ENCODE results near the gene AGTPBP1.

The AGTPBP1 gene

DNA sequence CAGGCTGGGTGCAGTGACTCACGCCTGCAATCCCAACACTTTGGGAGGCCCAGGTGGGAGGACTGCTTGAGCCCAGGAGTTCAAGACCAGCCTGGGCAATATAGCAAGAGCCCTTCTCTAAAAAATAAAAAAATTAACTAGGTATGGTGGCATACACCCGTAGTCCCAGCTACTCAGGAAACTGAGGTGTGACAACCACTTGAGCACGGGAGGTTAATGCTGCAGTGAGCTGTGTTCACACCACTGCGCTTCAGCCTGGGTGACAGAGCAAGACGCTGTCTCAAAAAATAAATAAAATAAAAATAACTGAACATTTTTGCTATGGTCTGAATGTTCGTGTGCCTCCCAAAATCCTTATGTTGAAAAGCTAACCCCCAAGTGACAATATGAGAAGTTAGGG, 24.5 kb downstream of the AGTPBP1 start:
- Histone ChIP-seq H3K9ac (no peak overlapping the region), H3K27ac (no peak overlapping the region)

DNA sequence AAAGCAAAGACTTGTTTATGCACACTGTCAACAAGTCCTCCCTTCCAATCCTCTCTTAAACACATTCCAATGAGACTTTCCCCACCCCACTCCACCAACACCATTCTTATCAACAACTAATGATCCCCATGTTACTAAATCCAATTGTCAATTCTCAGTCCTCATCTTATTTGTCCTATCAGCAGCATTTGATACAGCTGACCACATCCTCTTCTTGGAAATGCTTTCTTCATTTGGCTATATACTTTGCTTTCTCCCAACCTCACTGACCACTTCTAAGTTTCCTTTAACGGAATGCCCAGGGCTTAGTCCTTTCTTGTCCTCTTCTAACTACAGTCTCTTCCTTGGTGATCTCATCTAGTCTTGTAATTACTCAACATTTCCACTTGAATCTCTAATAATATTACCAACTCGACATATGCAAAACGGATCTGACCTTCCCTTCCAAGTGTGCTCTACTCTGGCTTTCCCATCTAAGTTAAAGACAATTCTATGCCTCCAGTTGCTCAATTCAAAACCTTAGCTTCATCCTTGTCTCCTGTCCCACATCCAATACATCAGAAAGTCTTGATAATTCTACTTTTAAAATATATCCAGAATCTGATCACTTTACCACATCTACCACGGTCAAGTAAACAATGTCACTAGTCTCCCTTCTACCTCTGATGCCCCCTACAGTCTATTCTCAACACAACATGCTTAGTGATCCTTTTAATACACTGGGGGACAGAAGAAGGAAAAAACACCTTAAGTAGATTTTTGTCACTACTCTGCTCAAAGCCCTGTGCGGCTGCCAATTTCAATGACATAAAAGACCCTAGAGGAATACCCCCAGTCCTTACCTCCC, 25.5 kb downstream of the AGTPBP1 start:
- H3K9me3 ChIP-seq (ENCODE audit: control insufficient read depth, low read length), result no peaks in the 10 kb centered on the region
- TF ChIP-seq, protein P1, sequence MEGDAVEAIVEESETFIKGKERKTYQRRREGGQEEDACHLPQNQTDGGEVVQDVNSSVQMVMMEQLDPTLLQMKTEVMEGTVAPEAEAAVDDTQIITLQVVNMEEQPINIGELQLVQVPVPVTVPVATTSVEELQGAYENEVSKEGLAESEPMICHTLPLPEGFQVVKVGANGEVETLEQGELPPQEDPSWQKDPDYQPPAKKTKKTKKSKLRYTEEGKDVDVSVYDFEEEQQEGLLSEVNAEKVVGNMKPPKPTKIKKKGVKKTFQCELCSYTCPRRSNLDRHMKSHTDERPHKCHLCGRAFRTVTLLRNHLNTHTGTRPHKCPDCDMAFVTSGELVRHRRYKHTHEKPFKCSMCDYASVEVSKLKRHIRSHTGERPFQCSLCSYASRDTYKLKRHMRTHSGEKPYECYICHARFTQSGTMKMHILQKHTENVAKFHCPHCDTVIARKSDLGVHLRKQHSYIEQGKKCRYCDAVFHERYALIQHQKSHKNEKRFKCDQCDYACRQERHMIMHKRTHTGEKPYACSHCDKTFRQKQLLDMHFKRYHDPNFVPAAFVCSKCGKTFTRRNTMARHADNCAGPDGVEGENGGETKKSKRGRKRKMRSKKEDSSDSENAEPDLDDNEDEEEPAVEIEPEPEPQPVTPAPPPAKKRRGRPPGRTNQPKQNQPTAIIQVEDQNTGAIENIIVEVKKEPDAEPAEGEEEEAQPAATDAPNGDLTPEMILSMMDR (IDR thresholded peaks at IDR 0.05), result no peak
- no peaks in the 10 kb centered on the region for H3K27me3 ChIP-seq (ENCODE audit: control insufficient read depth, insufficient read depth, low read length)

More for the DNA sequence above, 24.5 kb downstream of the AGTPBP1 start:
- Histone ChIP-seq H3K9me3 (ENCODE audit: control insufficient read depth, low read length) (no peaks in the 10 kb centered on the region), H3K27me3 (ENCODE audit: control insufficient read depth, insufficient read depth, low read length) (no peaks in the 10 kb centered on the region), H3K4me3 (ENCODE audit: low read depth, low read length) (no peak overlapping the region), H3K4me2 (ENCODE audit: low read length) (no peak overlapping the region), H3K36me3 (ENCODE audit: control insufficient read depth, insufficient read depth, low read length) (no peaks in the 10 kb centered on the region), H2AFZ (no peak overlapping the region), H3K79me2 (no peaks in the 10 kb centered on the region), H3K4me1 (no peaks in the 10 kb centered on the region)
- TF ChIP-seq, protein P1 (IDR thresholded peaks at IDR 0.05), result no peak

DNA sequence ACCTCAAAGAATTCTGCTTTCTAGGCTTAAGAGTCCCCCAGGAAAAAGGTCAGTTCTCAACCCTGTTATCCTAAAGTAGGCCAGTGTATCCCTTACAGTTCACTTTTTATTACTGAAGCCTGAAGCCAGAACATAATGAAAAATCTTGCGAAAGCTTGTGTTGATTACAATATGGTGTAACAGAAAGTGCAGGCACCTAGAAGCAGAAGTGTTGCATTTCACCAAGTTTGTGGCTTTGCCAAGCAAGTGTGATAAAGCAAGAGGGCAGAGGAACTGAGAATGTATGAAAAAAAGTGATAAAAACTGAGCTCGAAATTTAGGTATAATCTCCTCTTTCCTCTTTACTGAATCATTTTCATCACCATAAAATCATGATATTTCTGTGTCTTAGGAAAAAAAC, 26.2 kb downstream of the AGTPBP1 start:
- no peaks in the 10 kb centered on the region for H3K27me3 ChIP-seq (ENCODE audit: control insufficient read depth, insufficient read depth, low read length)
- no peaks in the 10 kb centered on the region for H3K4me1 ChIP-seq
- no peak overlapping the region for H2AFZ ChIP-seq
- H3K9ac ChIP-seq, result no peak overlapping the region
- TF ChIP-seq, protein P1 (IDR thresholded peaks at IDR 0.05), result no peak
- no peaks in the 10 kb centered on the region for H3K9me3 ChIP-seq (ENCODE audit: control insufficient read depth, low read length)
- H3K4me3 ChIP-seq (ENCODE audit: low read depth, low read length), result no peak overlapping the region
- no peak overlapping the region for H3K4me2 ChIP-seq (ENCODE audit: low read length)
- H3K36me3 ChIP-seq (ENCODE audit: control insufficient read depth, insufficient read depth, low read length), result no peaks in the 10 kb centered on the region
- no peak overlapping the region for H3K27ac ChIP-seq
- no peaks in the 10 kb centered on the region for H3K79me2 ChIP-seq

More for the DNA sequence above, 25.5 kb downstream of the AGTPBP1 start:
- no peaks in the 10 kb centered on the region for H3K4me1 ChIP-seq
- no peak overlapping the region for H3K27ac ChIP-seq
- no peak overlapping the region for H3K4me3 ChIP-seq (ENCODE audit: low read depth, low read length)
- no peaks in the 10 kb centered on the region for H3K79me2 ChIP-seq
- no peak overlapping the region for H3K9ac ChIP-seq
- no peak overlapping the region for H2AFZ ChIP-seq
- no peaks in the 10 kb centered on the region for H3K36me3 ChIP-seq (ENCODE audit: control insufficient read depth, insufficient read depth, low read length)
- no peak overlapping the region for H3K4me2 ChIP-seq (ENCODE audit: low read length)

DNA sequence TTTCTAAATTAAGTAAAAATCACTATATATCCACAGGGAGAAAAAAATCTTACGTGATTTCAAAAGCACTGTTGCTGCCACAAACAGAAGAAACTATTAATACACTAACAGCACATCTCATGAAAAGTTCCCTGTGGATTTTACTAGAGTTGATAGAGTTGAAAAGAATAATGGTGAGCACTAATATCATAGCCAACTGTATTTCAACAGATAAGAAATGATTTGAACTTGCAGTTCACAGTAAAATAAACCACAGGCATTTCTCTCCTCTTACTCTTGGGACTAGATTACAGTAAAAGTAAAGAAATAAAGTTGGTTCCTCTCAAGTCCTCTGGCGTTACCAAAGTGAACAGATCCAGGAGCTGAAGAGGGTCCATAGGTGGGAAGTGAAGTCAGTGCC, 27.9 kb downstream of the AGTPBP1 start:
- no peak overlapping the region for H2AFZ ChIP-seq
- no peak overlapping the region for H3K27ac ChIP-seq
- H3K9me3 ChIP-seq (ENCODE audit: control insufficient read depth, low read length), result no peaks in the 10 kb centered on the region

More for the DNA sequence above, 27.9 kb downstream of the AGTPBP1 start:
- Histone ChIP-seq H3K79me2 (no peaks in the 10 kb centered on the region), H3K4me2 (ENCODE audit: low read length) (no peak overlapping the region), H3K9ac (no peak overlapping the region), H3K4me1 (no peaks in the 10 kb centered on the region), H3K27me3 (ENCODE audit: control insufficient read depth, insufficient read depth, low read length) (no peaks in the 10 kb centered on the region), H3K4me3 (ENCODE audit: low read depth, low read length) (no peak overlapping the region), H3K36me3 (ENCODE audit: control insufficient read depth, insufficient read depth, low read length) (no peaks in the 10 kb centered on the region)
- TF ChIP-seq, protein P1 (IDR thresholded peaks at IDR 0.05), result no peak
